NCI-H187 treated with DMSO at 0.1 percent for 48 hours (cell line): ENCODE data around the gene FBXL13.
"Not testable (repeated sequence)": the region's sequence is repeated elsewhere in the genome, so short reads cannot be mapped to it uniquely, and the experiment has no call there.

Experiments used
- DNase-seq: peaks from one replicate; lab custom pipeline; 2025; lab: John Stamatoyannopoulos, UW

Gene FBXL13

DNA sequence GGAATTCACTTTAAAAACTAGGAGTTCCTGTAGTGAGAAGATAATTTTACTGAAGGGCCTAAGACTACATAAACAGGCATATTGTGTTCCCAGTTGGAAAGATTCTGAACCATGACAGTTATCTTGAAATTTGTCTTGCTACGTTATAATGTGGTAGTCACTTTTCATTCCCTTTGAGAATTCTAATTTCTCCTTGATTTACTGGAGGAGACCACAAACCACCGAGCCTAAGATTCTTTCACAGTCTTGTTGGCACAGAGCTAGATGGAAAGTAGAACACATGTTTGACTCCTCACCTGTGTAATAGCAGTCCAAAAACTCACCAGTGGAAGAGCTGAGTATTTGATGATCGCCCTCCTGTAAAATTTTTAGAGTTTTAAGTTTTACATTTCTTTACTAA is 5.2 kb upstream of the FBXL13 start:
- DNase-seq, result no peak

DNA sequence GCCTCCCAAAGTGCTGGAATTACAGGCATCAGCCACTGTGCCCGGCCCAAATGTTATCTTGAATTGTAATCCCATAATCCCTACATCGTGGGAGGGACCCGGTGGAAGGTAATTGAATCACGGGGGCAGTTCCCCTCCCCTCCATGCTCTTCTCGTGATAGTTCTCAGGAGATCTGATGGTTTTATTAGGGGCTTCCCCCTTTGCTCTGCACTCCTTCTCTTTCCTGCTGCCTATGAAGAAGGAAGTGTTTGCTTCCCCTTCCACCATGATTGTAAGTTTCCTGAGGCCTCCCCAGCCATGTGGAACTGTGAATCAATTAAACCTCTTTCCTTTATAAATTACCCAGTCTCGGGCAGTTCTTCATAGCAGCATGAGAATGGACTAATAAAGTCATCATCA is 3.6 kb upstream of the FBXL13 start:
- DNase-seq, result not testable (repeated sequence)

DNA sequence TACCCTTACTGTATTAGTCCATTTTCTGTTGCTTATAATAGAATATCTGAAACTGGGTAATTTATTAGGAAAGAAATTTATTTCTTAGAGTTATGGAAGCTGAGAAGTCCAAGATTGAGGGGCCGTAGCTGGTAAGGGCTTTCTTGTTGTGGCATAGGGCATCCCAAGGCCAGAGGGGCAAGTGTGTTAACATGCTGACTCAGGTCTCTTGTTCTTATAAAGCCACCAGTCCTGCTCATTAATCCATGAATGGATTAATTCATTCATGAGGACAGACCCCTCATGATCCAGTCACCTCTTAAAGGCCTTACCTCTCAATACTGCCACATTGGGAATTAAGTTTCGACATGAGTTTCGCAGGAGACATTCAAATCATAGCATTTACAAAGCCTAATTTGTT is 2.7 kb upstream of the FBXL13 start:
- no peak for DNase-seq

DNA sequence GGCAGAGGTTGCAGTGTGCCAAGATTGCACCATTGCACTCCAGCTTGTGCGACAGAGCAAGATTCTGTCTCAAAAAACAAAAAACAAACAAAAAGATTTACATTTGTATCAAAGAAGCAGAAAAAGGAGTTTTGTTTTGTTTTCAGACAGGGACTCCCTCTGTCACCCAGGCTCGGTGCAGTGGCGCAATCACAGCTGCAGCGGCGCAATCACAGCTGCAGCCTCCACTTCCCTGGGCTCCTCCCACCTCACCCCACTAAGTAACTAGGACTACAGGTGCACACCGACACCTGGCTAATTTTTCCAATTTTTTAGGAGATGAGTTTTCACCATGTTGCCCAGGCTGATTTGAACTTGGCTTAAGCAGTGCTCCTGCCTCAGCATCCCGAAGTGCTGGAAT is 2.2 kb upstream of the FBXL13 start:
- no peak for DNase-seq

DNA sequence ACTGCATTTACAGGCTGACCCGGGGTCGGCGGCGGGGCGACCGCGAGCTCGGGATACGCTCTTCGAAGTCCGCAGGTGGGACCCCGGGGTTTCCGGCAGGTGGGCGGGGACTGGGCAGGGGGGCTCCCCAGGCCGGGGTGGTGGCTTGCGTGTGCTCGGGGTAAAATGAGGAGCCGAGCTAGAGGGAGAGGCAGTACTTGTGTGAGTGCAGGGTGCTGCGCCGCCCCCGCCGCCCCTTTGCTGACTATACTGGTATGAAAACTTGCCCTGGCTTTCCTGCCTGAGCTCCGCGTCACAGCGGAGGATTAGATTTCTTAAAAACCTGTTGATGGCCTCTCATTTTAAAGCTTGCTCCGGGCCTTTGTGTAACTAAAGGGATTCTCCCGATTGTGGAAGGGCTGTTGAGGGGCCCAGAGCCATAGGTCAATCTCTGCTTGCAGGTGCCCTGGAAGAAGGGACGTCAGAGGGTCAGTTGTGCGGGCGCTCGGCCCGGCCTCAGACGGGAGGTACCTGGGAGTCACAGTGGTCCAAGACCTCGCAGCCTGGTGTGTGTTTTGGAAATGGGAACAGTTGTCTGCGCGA is 832 bp upstream of the FBXL13 start:
- no peak for DNase-seq

DNA sequence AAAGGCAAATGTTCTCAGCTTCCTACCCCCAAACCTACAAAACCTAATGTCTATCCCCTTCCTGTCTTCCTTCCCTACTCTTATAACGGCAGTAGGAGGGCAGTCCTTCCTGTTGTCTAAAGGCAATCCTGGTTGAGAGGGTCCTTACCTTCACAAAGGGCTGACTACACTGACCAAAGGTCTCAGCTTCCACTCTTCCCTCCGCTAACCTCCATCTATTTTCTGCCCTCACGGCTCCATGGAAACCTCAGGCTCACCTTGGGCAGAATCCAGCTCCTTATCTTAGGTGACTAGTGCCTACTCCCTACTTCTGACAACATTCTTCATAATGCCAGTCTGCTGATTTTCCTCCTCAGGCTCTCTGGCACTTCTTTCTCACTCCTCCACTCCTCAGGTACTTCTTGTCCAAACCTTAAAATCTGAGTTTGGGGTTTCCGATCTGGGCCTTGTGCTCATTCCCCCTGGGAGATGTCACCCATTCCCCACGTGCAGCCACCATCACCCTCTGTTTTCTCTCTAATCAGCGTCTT is 542 bp downstream of the FBXL13 start:
- DNase-seq, result no peak

DNA sequence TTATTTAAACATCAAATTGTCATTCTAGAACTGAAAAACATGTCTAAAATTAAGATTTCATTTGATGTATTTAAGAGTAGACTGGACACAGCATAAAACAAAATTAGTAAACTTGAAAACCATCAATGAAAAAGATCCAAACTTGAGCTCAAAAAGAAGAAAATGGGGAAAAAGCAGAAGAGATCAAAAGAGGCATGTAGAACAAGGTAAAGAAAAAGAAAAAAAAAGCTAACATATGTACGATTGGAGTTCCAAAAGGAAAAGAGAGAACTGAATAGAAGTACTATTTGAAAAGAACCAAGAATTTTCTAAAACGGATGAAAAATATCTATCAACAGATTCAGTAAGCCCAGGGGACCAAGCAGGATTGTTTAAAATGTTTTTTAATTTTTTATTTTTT is 3.6 kb downstream of the FBXL13 start:
- DNase-seq, result no peak

DNA sequence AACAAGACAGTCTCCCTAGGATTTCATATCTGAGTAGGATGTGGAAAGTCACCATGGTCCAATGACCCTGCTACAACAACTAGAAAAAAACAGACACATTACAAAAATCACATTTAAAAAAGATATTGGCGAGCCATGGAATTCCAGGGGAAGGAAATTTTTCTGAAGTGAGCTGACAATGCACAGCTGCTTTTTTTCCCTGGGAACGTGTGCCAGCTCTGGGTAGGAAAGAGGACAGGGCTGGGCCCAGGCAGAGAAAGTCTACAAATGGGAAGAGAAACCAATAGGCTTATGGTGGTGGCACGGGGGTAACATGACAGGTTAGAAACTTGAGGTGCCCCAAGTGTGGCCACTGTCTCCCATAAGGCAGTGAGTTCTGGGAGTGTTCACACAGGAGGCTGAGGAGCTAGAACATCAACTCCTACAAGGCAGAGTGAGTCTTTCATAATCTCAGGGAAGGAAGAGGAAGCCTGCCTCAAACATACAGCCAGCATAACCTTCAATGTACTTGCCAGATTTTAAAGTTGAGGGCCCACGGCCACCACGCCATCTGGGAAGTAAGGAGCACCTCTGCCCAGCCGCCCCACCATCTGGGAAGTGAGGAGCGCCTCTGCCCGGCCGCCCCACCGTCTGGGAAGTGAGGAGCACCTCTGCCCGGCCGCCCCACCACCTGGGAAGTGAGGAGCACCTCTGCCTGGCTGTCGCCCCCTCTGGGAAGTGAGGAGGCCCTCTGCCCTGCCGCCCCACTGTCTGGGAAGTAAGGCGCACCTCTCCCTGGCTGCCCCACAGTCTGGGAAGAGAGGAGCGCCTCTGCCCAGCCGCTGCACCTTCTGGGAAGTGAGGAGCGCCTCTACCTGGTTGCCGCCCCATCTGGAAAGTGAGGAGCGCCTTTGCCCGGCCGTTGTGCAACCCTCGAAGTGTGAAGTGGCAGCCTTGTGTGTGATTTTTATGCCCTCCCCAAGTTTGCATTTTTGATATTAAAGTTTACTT is 5.9 kb downstream of the FBXL13 start:
- DNase-seq, result no peak

DNA sequence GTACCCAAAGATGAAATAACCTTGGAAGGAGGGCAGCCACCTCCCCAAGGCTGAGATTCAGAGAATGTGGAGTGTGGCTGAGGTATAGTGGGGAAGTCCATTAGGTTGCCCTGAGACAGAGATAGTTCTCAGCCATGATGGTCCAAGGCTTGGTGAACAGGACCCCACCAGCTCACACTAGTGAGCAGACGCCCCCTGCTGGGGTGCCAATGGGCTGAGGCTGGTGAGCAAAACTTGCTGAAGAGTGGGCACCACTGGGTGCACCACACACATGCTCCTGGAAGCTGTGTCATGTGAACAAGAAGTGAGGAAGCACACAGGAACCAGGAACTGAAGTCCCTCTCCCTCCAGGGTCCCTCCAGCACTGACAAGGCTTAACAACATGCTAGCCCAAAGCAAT is 8.9 kb downstream of the FBXL13 start:
- DNase-seq, result no peak

DNA sequence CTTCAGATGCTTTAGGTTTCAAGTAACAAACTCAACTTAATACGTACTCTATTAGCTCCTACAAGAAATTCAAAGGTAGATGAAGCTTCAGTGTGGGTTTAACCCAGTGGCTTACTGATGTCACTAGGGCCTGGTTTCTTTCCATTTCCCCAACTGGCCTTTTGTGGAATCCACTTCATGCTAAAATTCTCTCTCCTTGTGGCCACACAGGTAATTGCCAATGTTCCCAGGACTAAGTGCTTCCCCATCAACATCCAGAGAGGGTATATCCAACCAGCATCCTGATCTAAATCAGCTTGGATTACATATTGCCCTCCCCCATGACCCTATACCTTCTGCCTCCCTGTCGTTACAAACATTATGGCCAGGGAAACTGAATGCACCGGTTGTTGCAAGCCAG is 10.7 kb downstream of the FBXL13 start:
- DNase-seq, result no peak

DNA sequence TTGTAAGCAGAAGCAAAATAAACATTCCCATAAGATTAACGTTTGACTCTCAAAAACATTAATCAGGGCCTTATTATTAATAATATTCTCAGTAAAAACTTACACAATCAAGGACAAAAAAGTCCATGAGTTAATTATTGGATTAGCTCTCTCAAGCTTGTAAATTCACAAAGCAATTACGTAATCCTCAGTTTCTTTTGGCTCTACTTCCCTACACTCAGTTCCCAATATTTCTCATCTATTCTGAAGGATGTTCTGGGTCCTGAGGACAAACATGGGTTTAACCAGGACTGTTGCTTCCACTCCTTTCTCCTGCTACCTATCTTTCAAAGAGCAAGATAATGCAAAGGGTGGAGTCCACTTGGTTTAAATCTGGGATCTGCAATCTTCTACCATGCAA is 15.1 kb downstream of the FBXL13 start:
- no peak for DNase-seq

DNA sequence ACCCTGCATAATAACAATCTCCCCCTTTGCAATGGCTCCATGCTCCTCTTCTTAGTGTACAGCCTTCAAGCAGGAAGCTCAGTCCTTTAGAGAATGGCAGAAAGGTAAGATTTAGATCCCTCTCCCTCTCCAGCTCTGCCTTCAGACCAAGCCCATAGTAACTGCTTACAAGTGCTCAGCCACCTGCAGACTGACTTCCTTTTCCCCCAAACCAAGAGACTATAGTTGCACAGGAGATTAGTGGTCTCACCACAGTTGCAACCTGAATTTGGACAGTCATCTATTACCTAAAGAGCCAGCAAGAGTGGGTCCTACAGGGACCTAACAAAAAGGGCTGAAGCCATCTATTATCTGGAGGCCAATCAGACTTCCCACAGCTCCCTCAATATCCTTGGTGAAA is 16.5 kb downstream of the FBXL13 start:
- no peak for DNase-seq

DNA sequence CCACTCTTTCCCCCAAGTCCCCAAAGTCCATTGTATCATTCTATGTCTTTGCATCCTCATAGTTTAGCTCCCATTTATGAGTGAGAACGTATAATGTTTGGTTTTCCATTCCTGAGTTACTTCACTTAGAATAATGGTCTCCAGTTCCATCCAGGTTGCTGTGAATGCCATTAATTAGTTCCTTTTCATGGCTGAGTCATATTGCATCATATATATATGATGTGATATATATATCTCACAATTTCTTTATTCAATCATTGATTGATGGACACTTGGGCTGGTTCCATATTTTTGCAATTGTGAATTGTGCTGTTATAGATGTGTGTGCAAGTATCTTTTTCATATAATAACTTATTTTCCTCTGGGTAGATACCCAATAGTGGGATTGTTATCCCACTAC is 18.6 kb downstream of the FBXL13 start:
- not testable (repeated sequence) for DNase-seq

DNA sequence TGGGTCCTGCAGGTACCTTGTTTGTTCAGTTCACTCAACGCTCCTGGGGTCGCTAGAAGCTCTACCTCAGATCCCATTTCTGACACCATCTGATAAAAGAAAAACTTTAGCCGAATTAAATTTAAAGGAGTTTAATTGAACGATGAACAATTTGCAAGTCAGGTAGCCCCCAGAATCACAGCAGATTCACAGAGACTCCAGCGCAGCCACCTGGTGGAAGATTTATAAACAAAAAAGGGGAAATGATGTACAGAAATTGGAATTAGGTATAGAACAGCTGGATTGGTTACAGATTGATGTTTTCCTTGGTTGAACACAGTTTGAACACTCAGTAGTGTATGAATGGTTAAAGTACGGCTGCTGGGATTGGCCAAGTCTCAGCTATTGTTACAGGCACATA is 23.1 kb downstream of the FBXL13 start:
- DNase-seq, result no peak

DNA sequence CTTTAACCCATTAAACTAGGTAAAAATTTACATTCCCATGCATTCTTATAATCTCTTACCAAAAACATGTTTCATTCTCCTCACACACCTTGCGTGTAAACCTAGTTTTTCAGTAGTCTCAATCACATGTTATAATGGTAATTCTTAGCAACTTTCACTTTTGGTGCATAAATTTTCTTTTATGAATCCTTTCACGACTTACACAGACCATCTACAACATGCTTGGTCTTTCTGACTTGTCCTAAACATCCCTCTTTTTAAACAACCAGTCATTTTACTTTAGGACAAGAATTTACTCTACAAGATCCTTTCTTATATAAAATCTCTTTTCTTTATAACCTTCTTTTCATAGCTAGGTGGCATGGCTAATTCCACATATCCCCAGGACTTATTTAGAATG is 25.8 kb downstream of the FBXL13 start:
- no peak for DNase-seq

DNA sequence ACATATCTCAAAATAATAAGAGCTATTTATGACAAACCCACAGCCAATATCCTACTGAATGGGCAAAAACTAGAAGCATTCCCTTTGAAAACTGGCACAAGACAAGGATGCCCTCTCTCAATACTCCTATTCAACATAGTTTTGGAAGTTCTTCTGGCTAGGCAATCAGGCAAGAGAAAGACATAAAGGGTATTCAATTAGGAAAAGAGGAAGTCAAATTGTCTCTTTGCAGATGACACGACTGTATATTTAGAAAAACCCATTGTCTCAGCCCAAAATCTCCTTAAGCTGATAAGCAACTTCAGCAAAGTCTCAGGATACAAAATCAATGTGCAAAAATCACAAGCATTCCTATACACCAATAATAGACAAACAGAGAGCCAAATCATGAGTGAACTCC is 32.8 kb downstream of the FBXL13 start:
- DNase-seq, result not testable (repeated sequence)

DNA sequence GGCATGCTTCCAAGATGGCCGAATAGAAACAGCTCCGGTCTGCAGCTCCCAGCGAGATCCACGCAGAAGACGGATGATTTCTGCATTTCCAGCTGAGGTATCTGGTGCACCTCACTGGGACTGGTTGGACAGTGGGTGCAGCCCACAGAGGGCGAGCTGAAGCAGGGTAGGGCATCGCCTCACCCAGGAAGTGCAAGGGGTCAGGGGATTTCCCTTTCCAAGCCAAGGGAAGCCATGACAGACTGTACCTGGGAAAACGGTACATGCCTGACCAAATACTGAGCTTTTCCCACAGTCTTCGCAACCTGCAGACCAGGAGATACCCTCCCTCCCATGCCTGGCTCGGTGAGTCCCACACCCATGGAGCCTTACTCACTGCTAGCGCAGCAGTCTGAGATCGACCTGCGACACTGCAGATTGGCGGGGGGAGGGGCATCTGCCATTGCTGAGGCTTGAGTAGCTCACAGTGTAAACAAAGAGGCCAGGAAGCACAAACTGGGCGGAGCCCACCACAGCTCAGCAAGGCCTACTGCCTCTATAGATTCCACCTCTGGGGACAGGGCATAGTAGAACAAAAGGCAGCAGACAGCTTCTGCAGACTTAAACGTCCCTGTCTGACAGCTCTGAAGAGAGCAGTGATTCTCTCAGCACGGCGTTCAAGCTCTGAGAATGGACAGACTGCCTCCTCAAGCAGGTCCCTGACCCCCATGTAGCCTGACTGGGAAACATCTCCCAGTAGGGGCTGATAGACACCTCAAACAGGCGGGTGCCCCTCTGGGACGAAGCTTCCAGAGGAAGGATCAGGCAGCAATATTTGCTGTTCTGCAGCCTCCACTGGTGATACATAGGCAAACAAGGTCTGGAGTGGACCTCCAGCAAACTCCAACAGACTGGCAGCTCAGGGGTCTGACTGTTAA is 36.5 kb downstream of the FBXL13 start:
- DNase-seq, result not testable (repeated sequence)

DNA sequence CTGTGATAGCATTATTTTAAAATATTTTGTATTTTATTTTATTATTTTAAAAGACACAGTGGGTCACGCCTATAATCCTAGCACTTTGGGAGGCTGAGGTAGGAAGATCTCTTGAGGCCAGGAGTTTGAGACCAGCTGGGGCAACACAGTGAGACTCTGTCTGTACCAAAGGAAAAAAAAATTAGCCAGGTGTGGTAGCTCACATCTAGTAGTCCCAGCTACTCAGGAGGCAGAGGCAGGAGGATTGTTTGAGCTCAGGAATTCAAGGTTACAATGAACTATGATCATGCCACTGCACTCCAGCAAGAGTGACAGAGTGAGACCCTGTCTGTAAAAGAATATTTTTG is 37.1 kb downstream of the FBXL13 start:
- DNase-seq, result no peak

DNA sequence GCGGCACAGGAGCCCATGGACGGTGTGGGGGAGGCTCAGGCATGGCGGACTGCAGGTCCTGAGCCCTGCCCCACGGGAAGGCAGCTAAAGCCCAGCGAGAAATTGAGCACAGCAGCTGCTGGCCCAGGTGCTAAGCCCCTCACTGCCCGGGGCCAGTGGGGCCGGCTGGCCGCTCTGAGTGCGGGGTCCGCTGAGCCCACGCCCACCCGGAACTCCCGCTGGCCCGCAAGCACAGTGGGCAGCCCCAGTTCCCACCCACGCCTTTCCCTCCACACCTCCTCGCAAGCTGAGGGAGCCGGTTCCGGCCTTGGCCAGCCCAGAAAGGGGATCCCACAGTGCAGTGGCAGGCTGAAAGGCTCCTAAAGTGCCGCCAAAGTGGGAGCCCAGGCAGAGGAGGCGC is 40.3 kb downstream of the FBXL13 start:
- not testable (repeated sequence) for DNase-seq

DNA sequence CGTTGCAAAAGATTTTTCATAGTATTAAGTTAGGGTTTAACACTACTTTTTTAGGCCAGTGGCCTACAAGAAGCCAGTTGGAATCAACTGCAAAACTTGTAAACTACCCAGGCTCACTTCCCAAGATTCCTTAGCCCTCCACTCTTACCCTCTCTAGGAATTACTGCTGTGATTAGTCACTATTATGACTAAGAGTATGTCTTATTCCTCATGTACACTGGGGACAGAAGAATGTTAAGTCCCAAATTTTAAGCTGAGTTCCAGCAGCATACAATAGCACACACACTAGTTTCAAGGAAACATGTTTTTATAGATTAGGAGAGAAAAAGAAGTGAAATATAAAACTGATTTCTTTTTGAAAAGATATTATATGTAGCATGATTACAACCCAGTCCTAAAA is 42.8 kb downstream of the FBXL13 start:
- no peak for DNase-seq

DNA sequence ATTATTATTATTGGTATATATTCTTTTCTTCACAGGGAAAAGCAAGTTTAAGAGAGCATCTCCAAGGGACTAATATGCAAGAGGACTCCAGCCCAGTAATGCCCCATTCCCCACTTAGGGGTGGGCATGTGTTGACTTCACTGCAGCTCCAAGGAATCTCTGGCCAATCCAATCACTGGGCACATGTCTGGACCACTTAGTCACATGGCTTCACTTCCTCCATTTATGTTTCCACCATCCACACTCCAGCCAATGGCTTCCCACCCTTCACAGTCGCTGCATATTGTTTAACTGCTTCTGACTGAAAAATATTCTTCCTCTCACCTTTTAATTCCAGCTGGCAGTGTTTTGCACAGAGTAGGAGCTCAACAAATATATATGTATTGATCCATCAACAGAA is 43.6 kb downstream of the FBXL13 start:
- DNase-seq, result no peak

DNA sequence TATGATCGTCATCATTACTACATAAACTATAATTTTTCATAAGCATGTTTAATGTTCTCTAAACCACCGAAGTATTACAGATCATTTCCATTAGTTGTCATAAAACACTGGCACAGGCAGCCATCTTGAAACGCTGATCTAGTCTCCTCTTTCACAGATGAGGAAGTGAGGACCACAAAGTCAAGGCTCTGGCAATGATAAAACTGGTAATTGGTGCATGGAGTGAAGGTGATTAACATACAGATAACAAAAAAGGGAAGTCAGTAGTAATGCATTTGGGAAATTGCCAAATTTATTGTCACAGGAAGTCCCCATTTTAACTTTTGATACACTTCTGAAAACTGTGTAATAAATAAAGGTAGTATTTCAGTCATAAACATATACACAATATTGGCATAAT is 49.3 kb downstream of the FBXL13 start:
- no peak for DNase-seq
